HCT116 (cell line): ENCODE measurements around the gene GDPD3. TPM values are rescaled to one million over a fixed set of nuclear protein-coding genes. Genes with fewer than 3 reads are reported as not detected.

ENCODE experiments used
- ATAC-seq: fragments of 200-7000 bp; cut with Tn5 transposase; 2 replicates; pipeline ENCODE4 v1.9.1; 2020; ENCODE audit warnings: mild to moderate bottlenecking, moderate library complexity
- Bru-seq: library from RNA; stranded (reverse); fragments of 400-500 nt; gene quantifications from one replicate; lab custom pipeline; 2021; lab: Mats Ljungman, UMichigan
- BruChase-seq, 2 experiments: library from RNA; stranded (reverse); fragments of 400-500 nt; gene quantifications; one replicate each; lab custom pipeline; 2021; lab: Mats Ljungman, UMichigan
- BruUV-seq: library from RNA; stranded (reverse); fragments of 400-500 nt; replicated peaks from 2 replicates; lab custom pipeline; 2021; lab: Mats Ljungman, UMichigan
- CTCF ChIA-PET: fragments of 300-600 bp; sonication (Branson Sonifier 250); formaldehyde crosslinking; loops from one replicate; lab custom pipeline; 2021; ENCODE audit warnings: antibody characterized with exemption; lab: Charles Lee
- POLR2A ChIA-PET: fragments of 300-600, 350-600 bp; sonication (Branson Sonifier 250); formaldehyde crosslinking; loops from one replicate; lab custom pipeline; 2021; ENCODE audit warnings: antibody characterized with exemption; lab: Charles Lee
- RAD21 ChIA-PET, 2 experiments: fragments of 300-600 bp; sonication (Branson Sonifier 250); formaldehyde crosslinking; loops; one replicate each; lab custom pipeline; 2023; ENCODE audit warnings: low total read pairs in 2 of 2; ENCODE audit not compliant: uncharacterized antibody in 2 of 2, unreplicated experiment in 2 of 2, low non-redundant PET in 1 of 2; lab: Charles Lee
- DNase-seq: peaks from one replicate; pipeline ENCODE4 v3.0.0-alpha.2; 2010; ENCODE audit warnings: low read depth, low spot score
- H2AFZ ChIP-seq: fragments of 200-600 bp; shearing (Covaris generic), sonication (generic); 2 replicates; pipeline ENCODE4 v1.6.1; 2017; ENCODE audit warnings: low read depth, mixed run types, mixed read lengths, antibody characterized with exemption, low read length; ENCODE audit not compliant: poor library complexity, severe bottlenecking
- H3K27ac ChIP-seq: 2 replicates; pipeline ENCODE4 v1.5.1; 2012; ENCODE audit warnings: low read depth, low read length
- H3K27me3 ChIP-seq: fragments of 200-600 bp; sonication (generic); 2 replicates; pipeline ENCODE4 v1.6.1; 2016; ENCODE audit warnings: mixed run types, low read length, mixed read lengths; ENCODE audit not compliant: insufficient read depth
- H3K36me3 ChIP-seq, 2 experiments: fragments of 200-500 bp in 1 of 2; fragments of 200-600 bp in 1 of 2; sonication (Bioruptor generic) in 1 of 2; sonication (generic) in 1 of 2; 2 replicates each; pipeline versions ENCODE4 v1.5.1 to v1.6.1; 2014 to 2016; ENCODE audit warnings: low read length in 2 of 2, inconsistent platforms in 1 of 2, mixed read lengths in 1 of 2, mixed run types in 1 of 2; ENCODE audit not compliant: insufficient read depth in 2 of 2, control insufficient read depth in 1 of 2
- H3K4me1 ChIP-seq, 2 experiments: fragments of 200-600 bp in 1 of 2; sonication (generic) in 1 of 2; 2 replicates each; pipeline versions ENCODE4 v1.5.1 to v1.6.1; 2012 to 2017; ENCODE audit warnings: low read length in 2 of 2, inconsistent platforms in 1 of 2, mild to moderate bottlenecking in 1 of 2, mixed read lengths in 1 of 2, mixed run types in 1 of 2, moderate library complexity in 1 of 2; ENCODE audit not compliant: insufficient read depth in 2 of 2, control insufficient read depth in 1 of 2
- H3K4me2 ChIP-seq: fragments of 200-600 bp; sonication (generic); 2 replicates; pipeline ENCODE4 v1.6.1; 2017; ENCODE audit warnings: mixed run types, low read length, mixed read lengths
- H3K4me3 ChIP-seq, 2 experiments: fragments of 200-600 bp in 1 of 2; sonication (generic) in 1 of 2; replicated peaks in 1 of 2; 2 replicates each; pipeline ENCODE4 v1.5.1; 2011 to 2016; ENCODE audit warnings: low read length in 2 of 2, control low read depth in 1 of 2, low read depth in 1 of 2, mild to moderate bottlenecking in 1 of 2, mixed read lengths in 1 of 2, mixed run types in 1 of 2
- H3K79me2 ChIP-seq: fragments of 200-600 bp; sonication (generic); 2 replicates; pipeline ENCODE4 v1.6.1; 2017; ENCODE audit warnings: mild to moderate bottlenecking, mixed run types, low read length, moderate library complexity, mixed read lengths; ENCODE audit not compliant: insufficient read depth
- H3K9ac ChIP-seq: fragments of 200-600 bp; sonication (generic); 2 replicates; pipeline ENCODE4 v1.6.1; 2016; ENCODE audit warnings: low read length, mixed read lengths
- H3K9me2 ChIP-seq: fragments of 200-600 bp; sonication (generic), shearing (Covaris generic); 2 replicates; pipeline ENCODE4 v1.6.1; 2017; ENCODE audit warnings: mixed run types, mild to moderate bottlenecking, moderate library complexity; ENCODE audit not compliant: insufficient read depth
- H3K9me3 ChIP-seq, 2 experiments: fragments of 200-500 bp in 1 of 2; fragments of 200-600 bp in 1 of 2; sonication (Bioruptor generic) in 1 of 2; sonication (generic) in 1 of 2; 2 replicates each; pipeline ENCODE4 v1.6.1; 2014 to 2017; ENCODE audit warnings: low read length in 2 of 2, mixed read lengths in 2 of 2, inconsistent platforms in 1 of 2, low read depth in 1 of 2, mild to moderate bottlenecking in 1 of 2, mixed run types in 1 of 2, moderate library complexity in 1 of 2; ENCODE audit not compliant: control insufficient read depth in 1 of 2, insufficient read depth in 1 of 2
- H4K20me1 ChIP-seq: fragments of 200-600 bp; sonication (generic), shearing (Covaris generic); 2 replicates; pipeline ENCODE4 v1.6.1; 2017; ENCODE audit warnings: mixed run types, mild to moderate bottlenecking, moderate library complexity; ENCODE audit not compliant: insufficient read depth
- CBX3 ChIP-seq: IDR thresholded peaks from 2 replicates; pipeline ENCODE4 v1.6.1; 2012; ENCODE audit warnings: low read depth
- EGR1 ChIP-seq: IDR thresholded peaks from 2 replicates; pipeline ENCODE4 v1.6.1; 2012; ENCODE audit warnings: low read depth
- EZH2 ChIP-seq: fragments of 200-600 bp; sonication (generic); IDR thresholded peaks from 2 replicates; pipeline ENCODE4 v1.6.1; 2017; ENCODE audit warnings: antibody characterized with exemption, mixed run types
- EZH2phosphoT487 ChIP-seq: fragments of 200-600 bp; IDR thresholded peaks from 2 replicates; pipeline ENCODE4 v1.6.1; 2018; ENCODE audit warnings: antibody characterized with exemption, borderline replicate concordance
- FOSL1 ChIP-seq: IDR thresholded peaks from 2 replicates; pipeline ENCODE4 v1.6.1; 2012; ENCODE audit warnings: low read depth
- JUND ChIP-seq: IDR thresholded peaks from 2 replicates; pipeline ENCODE4 v1.6.1; 2012
- POLR2AphosphoS5 ChIP-seq: IDR thresholded peaks from 2 replicates; pipeline ENCODE4 v1.6.1; 2011; ENCODE audit warnings: mild to moderate bottlenecking, low read depth, low read length, moderate library complexity
- RAD21 ChIP-seq: IDR thresholded peaks from 2 replicates; pipeline ENCODE4 v1.6.1; 2012; ENCODE audit warnings: low read depth, mild to moderate bottlenecking
- REST ChIP-seq: IDR thresholded peaks from 2 replicates; pipeline ENCODE4 v1.6.1; 2012; ENCODE audit warnings: low read depth
- SP1 ChIP-seq: IDR thresholded peaks from 2 replicates; pipeline ENCODE4 v1.6.1; 2012; ENCODE audit warnings: low read depth
- SRF ChIP-seq: IDR thresholded peaks from 2 replicates; pipeline ENCODE4 v1.6.1; 2012; ENCODE audit warnings: low read depth
- ZBTB33 ChIP-seq: IDR thresholded peaks from 2 replicates; pipeline ENCODE4 v1.6.1; 2011; ENCODE audit warnings: mild to moderate bottlenecking, low read length, moderate library complexity; ENCODE audit not compliant: insufficient replicate concordance; ENCODE audit errors: extremely low read depth
- ZFX ChIP-seq: fragments of 450-650 bp; IDR thresholded peaks from 2 replicates; pipeline ENCODE4 v1.6.1; 2017
- intact Hi-C: fragments of 100-400 bp; cut with micrococcal nuclease; formaldehyde crosslinking; loops from 2 replicates; pipeline ENCODE4 v1.10.0; 2022
- long read RNA-seq: library from polyadenylated mRNA; unstranded; transcript quantifications from one replicate; pipeline ENCODE4 v2.0.0, GENCODE V29; 2021; ENCODE audit not compliant: unreplicated experiment
- polyA plus RNA-seq: library from polyadenylated mRNA; unstranded; fragments of >200 nt; gene quantifications from 2 replicates; pipeline ENCODE4 v1.2.1, GENCODE V29; 2012; ENCODE audit warnings: missing spikeins
- total RNA-seq: library from RNA; stranded (reverse); gene quantifications from one replicate; pipeline ENCODE4 v1.2.1, GENCODE V29; 2021; ENCODE audit not compliant: unreplicated experiment
- TF ChIP-seq, protein P1 (sequence below), 3 experiments: fragments of 200-600 bp in 1 of 3; sonication (generic) in 1 of 3; IDR thresholded peaks in 2 of 3; conservative IDR thresholded peaks in 1 of 3; 2 replicates each; pipeline ENCODE4 v1.5.1; 2012 to 2017; ENCODE audit warnings: low read depth in 2 of 3, low read length in 2 of 3, antibody characterized with exemption in 1 of 3, borderline replicate concordance in 1 of 3, control low read depth in 1 of 3, mild to moderate bottlenecking in 1 of 3, mixed read lengths in 1 of 3, mixed run types in 1 of 3, moderate library complexity in 1 of 3; ENCODE audit not compliant: insufficient read depth in 1 of 3
- TF ChIP-seq, protein P2 (sequence below): IDR thresholded peaks from 2 replicates; pipeline ENCODE4 v1.6.1; 2012

GDPD3 gene, protein sequence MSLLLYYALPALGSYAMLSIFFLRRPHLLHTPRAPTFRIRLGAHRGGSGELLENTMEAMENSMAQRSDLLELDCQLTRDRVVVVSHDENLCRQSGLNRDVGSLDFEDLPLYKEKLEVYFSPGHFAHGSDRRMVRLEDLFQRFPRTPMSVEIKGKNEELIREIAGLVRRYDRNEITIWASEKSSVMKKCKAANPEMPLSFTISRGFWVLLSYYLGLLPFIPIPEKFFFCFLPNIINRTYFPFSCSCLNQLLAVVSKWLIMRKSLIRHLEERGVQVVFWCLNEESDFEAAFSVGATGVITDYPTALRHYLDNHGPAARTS
- total RNA-seq (7.0 TPM), Bru-seq, nascent RNA (percentile 30 among the genes with signal in this experiment), BruChase-seq, experiment 1, labeled RNA remaining after a 6-hour chase (percentile 48 among the genes with signal in this experiment), BruChase-seq, experiment 2, labeled RNA remaining after a 2-hour chase (percentile 47 among the genes with signal in this experiment)
- 4.3 and 5.2 TPM in 2 replicates for polyA plus RNA-seq
- long read RNA-seq, partial matches to known transcripts, result 2 of 4 reads
- long read RNA-seq, other reads (novel, unspliced or antisense), result 1 of 4 reads

- ChIA-PET RAD21 (interaction anchor here (0.5 to 1.7 kb wide), 2 partner anchors 21 to 296 kb away, joined by 3 to 6 read pairs; no protein-coding TSS in a partner anchor), CTCF (interaction anchor here (0.6 to 3.8 kb wide), 10 partner anchors 9 to 545 kb away, joined by 3 to 48 read pairs (median 3); partner anchors contain the start of genes FBRS, TBX6 and ZNF771), POLR2A (no interaction called here)
- Histone ChIP-seq H3K9me3 (no peaks in the 10 kb centered on the region), H3K79me2 (no peaks in the 10 kb centered on the region), H3K4me1 (peaks cover 15 to 43% of the 10 kb centered on the region in 2 experiments), H3K4me2 (peak within 1 kb of the TSS; percentile 51), H3K27ac (peak within 1 kb of the TSS; percentile 39; the same call in 1 of the 2 replicates), H3K9me2 (no peaks in the 10 kb centered on the region), H3K36me3 (no peaks in the 10 kb centered on the region; a peak in 1 of 4 replicates), H3K9ac (0 out of 2 replicates have a peak within 1 kb of the TSS, but pooled peaks have one; percentile 14), H3K27me3 (no peaks in the 10 kb centered on the region)
- no TSS peak for BruUV-seq
- DNase-seq (no peak), ATAC-seq (peak; percentile 42)
- intact Hi-C loops, result no loop called here
- TF ChIP-seq SP1 (no peak), JUND (no peak), EZH2phosphoT487 (no peak), REST (no peak), POLR2AphosphoS5 (no peak), CBX3 (no peak), FOSL1 (no peak), EZH2 (no peak), RAD21 (no peak), ZFX (no peak), EGR1 (no peak), SRF (no peak), ZBTB33 (no peak)
- TF ChIP-seq, protein P1, sequence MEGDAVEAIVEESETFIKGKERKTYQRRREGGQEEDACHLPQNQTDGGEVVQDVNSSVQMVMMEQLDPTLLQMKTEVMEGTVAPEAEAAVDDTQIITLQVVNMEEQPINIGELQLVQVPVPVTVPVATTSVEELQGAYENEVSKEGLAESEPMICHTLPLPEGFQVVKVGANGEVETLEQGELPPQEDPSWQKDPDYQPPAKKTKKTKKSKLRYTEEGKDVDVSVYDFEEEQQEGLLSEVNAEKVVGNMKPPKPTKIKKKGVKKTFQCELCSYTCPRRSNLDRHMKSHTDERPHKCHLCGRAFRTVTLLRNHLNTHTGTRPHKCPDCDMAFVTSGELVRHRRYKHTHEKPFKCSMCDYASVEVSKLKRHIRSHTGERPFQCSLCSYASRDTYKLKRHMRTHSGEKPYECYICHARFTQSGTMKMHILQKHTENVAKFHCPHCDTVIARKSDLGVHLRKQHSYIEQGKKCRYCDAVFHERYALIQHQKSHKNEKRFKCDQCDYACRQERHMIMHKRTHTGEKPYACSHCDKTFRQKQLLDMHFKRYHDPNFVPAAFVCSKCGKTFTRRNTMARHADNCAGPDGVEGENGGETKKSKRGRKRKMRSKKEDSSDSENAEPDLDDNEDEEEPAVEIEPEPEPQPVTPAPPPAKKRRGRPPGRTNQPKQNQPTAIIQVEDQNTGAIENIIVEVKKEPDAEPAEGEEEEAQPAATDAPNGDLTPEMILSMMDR (IDR thresholded peaks at IDR 0.05 in 2 of 3, conservative IDR thresholded peaks at IDR 0.05 in 1 of 3; ENCODE audit: borderline replicate concordance in 1 of 3, insufficient read depth in 1 of 3, low read depth in 2 of 3, low read length in 2 of 3), result no peak
- TF ChIP-seq, protein P2, sequence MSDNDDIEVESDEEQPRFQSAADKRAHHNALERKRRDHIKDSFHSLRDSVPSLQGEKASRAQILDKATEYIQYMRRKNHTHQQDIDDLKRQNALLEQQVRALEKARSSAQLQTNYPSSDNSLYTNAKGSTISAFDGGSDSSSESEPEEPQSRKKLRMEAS, result no peak
- TF ChIP-seq, all 23 proteins: peak for 0
- Histone ChIP-seq H2AFZ (no peak within 1 kb of the TSS), H4K20me1 (no peaks in the 10 kb centered on the region), H3K4me3 (no peak within 1 kb of the TSS)
These were observed at the start of gene GDPD3 for GRCh38 chr16:30113031-30113710. Gene GDPD3 (minus strand): TSS chr16:30113537. CDS start chr16:30113478, 59 bp downstream.
